Choroid plexus epithelial cell (primary cell): ENCODE measurements around the gene IFNAR2.

Source experiments
- DNase-seq: peaks from one replicate; pipeline ENCODE4 v3.0.0-alpha.2; 2010; ENCODE audit warnings: low read depth
- H3K4me3 ChIP-seq: 2 replicates; pipeline ENCODE4 v1.5.1; 2011; ENCODE audit warnings: low read depth, mild to moderate bottlenecking, control low read depth, low read length, moderate library complexity
- CTCF ChIP-seq: conservative IDR thresholded peaks from 2 replicates; pipeline ENCODE4 v1.5.1; 2011; ENCODE audit warnings: low read depth, mild to moderate bottlenecking, control low read depth, inconsistent platforms, low read length, moderate library complexity

IFNAR2 gene

DNA sequence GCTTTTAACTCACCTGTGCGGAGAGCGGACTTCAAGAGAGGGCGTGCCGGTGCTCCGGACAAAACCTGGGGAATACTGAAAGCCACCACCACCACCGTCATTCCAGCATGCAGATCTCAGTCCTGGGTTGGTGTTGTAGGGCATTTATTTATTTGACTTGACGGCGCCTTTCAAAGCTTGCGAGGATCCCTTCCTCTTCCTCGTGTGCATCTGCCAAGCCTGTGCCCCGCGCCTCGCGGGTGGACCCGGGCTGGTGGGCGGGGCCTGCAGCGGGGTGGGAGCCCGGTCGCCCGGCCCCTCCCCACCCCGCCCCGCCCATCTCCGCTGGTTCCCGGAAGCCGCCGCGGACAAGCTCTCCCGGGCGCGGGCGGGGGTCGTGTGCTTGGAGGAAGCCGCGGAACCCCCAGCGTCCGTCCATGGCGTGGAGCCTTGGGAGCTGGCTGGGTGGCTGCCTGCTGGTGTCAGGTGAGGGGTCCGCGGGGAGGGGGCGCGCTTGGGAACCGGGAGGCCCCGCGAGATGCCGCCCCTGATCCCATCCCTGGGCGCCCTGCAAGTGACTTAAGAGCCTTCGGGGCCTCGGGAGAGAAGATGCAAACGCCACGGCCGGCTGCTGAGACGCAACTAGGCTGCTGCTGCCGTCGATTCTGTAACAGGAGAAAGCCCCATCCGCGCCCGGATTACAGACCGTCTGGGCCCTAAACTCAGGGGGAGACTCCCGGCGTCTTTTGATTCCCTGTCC lies 36.5 kb downstream of the IFNAR2 start, which contains the start of gene IL10RB:
Gene IL10RB, plus strand, starts transcription at position 318 of the 739 bp plus-strand sequence. Its CDS starts 99 bp downstream, at position 417.
- TF ChIP-seq CTCF: no peak
- DNase-seq: peak; percentile 54
- H3K4me3 ChIP-seq: peak within 1 kb of the TSS; percentile 87

DNA sequence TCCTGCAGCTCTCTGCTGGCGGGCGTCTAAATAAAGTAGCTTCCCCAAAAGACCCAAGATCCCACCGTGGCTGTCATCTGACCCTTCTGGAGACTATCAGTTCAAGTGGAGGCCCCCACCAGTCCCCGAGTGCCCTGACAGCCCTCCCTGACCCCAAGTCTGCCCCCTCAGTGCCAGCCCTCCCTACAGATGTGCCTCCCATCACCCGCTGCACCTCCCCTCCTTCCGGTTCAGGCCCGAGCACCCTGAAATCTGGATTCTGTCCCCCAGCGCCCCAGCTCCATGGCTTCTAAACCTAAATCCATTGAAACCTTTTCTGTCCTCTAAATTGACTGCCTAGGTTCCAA lies 37.0 kb downstream of the IFNAR2 start:
- no peak for TF ChIP-seq CTCF
- DNase-seq: no peak
- peak overlapping the region; percentile 87 for H3K4me3 ChIP-seq

DNA sequence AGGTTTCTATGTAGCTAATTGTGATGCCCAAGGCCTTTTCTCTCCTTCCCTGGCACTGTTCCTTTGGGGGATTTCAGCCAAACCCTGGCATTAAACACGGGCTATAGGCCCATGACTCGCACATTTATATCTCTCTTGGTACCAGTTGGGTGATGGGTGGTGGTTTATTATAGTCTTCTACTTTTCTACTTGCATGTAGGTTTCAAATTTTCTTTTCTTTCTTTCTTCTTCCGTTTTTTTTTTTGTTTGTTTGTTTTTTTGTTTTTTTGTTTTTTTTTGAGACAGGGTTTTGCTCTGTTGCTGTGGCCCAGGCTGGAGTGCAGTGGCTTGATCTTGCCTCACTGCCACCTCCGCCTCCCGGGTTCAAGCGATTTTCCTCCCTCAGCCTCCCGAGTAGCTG lies 37.5 kb downstream of the IFNAR2 start:
- H3K4me3 ChIP-seq: peak overlapping the region; percentile 87
- TF ChIP-seq CTCF: no peak
- no peak for DNase-seq

DNA sequence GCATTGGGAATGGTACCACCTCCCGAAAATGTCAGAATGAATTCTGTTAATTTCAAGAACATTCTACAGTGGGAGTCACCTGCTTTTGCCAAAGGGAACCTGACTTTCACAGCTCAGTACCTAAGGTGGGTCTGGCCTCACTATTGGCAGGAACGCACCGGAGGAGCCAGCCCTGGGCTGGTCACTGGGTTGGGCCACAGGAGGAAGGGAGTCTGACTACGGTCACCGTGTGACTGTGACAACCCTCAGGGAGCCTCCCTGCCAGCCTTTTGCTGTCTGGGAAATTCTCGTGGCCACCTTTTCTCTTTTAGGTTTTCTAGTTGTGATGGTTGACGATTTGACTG lies 38.6 kb downstream of the IFNAR2 start:
- DNase-seq: no peak
- no peak overlapping the region for H3K4me3 ChIP-seq

GRCh38 chr21:33268737-33269441 lies 39.2 kb downstream of the IFNAR2 start:
- no peak for TF ChIP-seq CTCF
- H3K4me3 ChIP-seq: no peak overlapping the region
- no peak for DNase-seq

More for the DNA sequence above, 38.6 kb downstream of the IFNAR2 start:
- TF ChIP-seq CTCF: no peak

DNA sequence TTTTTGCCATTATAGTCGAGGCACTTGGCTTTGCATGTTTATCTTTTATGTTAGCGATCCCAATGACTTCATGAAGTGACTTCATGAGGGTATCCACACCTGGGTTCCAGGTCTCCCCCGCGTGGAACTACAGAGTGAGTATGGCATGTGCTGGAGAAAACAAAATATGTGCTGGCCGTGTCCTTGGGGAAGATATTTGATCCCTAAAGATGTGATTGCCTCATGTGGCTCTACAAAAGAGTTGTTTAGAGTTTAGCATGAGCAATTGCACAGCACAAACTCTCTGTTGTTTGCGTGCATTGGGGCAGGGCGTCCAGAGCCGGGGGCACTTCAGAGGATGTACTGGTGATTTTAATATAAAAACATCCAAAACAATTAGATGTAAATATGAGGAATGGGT lies 41.2 kb downstream of the IFNAR2 start:
- DNase-seq: no peak
- no peak overlapping the region for H3K4me3 ChIP-seq
- no peak for TF ChIP-seq CTCF

- TF ChIP-seq CTCF: no peak
- H3K4me3 ChIP-seq: no peak overlapping the region
- DNase-seq: no peak
Measured at GRCh38 chr21:33273044-33273443, 43.3 kb downstream of the IFNAR2 start.
